ENCODE measurements around the gene SEMA3F.
"Not testable (repeated sequence)": the region's sequence is repeated elsewhere in the genome, so short reads cannot be mapped to it uniquely, and the experiment has no call there.

SEMA3F gene

DNA sequence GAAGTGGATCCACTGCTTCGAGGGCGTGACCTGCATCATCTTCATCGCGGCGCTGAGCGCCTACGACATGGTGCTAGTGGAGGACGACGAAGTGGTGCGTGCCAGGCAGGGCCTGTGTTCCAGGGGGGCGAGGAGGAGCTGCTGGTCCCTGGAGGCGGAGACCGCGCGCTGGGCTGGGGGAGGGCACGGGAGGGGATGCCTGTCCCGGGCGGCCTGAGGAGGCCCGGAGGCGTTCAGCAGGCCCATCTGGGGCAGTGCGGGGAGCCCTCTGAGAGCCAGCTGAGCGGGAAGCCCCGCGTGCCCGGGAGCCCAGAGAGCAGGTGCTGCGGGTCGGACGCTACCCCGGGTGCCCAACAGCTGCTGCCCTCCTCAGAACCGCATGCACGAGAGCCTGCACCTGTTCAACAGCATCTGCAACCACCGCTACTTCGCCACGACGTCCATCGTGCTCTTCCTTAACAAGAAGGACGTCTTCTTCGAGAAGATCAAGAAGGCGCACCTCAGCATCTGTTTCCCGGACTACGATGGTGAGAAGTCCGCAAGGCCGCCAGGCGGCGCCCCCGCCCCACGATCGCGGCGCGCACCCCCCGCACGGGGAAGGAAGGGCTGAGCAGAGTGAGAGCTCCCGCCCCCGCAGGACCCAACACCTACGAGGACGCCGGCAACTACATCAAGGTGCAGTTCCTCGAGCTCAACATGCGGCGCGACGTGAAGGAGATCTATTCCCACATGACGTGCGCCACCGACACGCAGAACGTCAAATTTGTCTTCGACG lies 39.2 kb downstream of the SEMA3F start:
- no peak for FAIRE-seq

DNA sequence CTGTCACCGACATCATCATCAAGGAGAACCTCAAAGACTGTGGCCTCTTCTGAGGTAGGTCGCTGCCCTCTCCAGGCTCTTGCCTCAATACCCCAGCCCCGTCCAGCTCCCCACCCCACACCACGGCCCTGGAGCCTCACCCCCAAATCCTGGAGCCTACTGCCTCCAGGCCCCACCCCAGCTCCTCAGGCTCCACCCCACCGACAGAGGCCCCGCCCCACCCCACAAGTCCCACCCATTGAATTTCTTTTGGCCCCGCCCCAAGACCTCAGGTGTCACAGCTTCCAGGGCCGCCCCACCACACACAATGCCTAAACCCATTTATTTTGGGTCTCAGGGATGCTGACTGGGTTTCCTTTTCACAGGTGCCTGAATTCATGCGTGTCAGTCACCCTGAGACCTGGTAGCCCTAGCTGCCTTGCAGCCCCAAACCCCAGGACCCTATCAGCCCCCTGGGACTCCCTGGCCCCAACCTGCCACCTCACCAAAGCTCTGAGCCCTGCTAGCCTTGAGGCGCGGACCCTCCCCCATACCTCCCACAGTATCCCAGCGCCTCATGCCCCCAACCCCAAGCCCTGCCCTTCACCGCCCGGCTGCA lies 39.9 kb downstream of the SEMA3F start:
- no peak for FAIRE-seq

DNA sequence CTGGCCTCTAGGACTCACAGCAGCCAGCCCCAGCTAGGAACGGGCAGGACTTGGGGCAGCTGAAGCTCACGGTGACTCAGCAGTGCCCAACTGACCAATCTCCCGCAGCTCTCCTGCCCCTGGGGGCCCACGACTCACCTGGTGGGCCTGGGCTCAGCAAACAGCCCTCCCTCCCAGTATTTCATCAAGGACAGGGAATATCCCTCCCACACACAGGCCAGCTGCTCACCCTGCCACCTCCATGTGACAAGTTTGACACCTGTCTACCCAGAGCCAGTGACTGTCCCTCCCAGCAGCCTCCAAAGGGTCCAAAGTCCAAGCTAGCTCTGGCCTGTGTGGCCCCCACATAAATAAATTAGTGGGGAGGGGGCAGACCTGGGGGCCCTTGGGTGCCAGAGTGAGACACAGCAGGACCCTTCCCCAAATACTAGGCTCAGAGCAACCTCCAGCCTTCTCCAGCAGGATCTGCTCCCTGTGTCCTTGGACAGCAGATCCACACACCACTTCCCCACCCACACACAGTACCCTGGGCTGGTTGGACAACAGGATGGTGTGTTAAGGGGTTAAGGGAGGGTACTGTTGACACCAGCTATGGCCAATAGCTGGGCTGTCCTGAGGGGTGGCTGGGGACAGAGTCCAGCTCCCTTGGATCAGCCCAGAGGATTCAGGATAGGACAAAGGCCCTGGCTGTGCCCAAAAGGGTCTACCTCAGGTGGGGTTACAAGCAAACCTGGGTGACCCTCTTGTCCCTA lies 40.6 kb downstream of the SEMA3F start:
- no peak for FAIRE-seq

- FAIRE-seq: no peak
Measured at GRCh38 chr3:50196253-50196801, 41.2 kb downstream of the SEMA3F start.

DNA sequence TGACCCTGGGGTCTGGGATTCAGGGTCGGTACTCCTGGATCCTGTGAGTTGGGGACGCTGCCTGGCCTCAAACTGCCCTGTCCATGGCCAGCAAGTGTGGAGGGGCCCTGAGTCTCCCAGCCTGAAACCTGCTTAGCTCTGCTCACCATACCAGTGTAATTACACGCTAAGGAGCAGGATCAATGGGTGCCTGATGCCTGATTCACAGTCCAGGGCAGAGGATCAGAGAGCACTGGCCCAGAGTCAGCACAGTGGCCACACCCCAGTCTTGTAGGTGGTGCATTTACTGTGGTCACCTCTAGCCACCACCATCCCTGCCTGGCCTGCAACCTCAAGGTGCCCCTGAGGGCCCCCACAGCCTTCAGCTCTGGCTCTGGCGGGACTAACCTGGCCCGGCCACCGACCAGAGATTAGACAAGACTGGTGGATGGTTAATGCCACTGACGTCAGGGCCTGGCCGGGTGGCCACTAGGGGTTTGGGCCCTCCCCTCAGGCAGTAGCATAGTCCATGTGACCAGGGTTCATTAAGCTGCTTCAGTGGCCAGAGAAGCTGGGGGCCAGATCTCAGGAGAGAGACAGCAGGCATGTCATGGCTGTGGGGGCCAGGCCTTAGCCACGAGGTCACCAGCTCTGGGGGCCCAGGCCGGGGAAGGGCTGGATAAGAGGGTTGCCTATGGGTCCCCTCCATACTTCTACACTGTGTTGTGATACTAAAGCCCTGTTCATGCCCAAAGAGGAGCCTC lies 46.6 kb downstream of the SEMA3F start:
- no peak for FAIRE-seq

DNA sequence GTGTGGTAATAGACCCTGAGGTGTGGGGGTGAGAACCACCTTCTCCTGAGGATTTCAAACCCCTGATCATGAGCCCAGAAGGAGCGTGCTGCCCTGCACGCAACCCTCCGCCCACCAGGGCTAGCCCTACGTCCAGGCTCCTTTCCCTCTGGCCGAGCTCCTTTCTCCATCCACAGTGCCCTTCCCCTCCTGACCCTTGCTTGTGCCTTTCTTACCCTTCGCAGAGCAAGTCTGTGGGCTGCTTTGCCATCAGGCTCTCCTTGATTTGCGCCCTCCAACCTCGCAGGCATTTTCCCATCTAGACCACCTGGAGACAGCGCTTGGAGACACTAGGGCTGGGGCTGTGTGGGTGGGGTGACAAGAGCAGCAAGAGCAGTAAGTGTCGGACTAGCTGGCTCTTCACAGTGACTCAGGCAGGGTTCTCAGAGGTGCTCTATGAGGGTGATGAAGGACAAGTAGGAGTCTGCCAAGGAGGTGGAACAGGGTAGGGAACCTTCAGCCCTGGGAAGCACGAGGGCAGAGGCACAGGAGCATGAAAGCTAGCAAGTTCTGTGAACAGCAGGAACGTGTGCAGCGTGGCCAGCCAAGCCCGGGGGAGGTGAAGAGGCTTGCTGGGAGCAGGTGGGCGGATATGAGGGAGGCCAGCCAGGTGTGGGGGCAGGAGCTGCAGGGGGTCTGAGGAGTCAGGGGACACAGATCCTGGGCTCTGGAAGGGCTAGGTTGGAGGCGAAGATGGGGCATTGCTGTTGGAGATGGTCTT lies 47.4 kb downstream of the SEMA3F start:
- no peak for FAIRE-seq

DNA sequence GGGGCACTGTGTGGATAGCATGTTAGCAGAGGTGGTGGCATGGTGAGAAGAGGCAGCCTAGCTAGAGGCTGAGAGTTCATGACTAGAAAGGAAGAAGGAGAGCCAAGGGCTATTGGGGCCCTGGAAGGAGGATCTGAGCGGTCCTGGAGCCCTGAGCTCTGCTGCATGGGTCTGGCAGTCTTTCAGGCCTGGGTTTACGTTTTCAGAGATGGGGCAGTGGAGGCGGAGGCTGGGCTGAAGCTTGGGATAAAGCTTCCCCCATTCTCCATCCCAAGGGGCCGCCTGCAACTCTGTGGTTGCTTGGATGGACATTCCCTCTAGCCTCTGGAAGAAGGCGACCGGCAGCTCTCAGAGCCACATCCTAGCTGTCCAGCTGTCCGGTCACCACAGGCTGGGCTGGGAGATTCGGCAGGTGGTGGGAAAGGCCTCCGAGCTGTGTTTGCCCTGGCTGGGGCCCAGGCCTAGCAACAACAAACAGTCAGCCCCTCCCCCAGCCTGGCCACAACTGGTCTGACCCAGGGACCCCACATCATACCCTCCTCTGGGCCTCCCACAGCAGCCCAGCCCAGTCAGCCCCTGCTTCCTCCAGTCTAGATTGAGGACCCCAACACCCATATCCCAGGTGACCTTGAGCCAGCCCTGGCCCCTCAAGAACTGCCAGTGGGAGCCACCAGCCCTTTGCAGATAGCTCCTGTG lies 48.1 kb downstream of the SEMA3F start:
- no peak for FAIRE-seq

- FAIRE-seq: no peak
Measured at GRCh38 chr3:50203809-50204803, 49.0 kb downstream of the SEMA3F start.

- FAIRE-seq: no peak
Measured at GRCh38 chr3:50204804-50205412, 49.8 kb downstream of the SEMA3F start, which contains the start of gene SLC38A3. Gene SLC38A3 (plus strand): TSS chr3:50205271. CDS start chr3:50214200, 8,929 bp downstream.

DNA sequence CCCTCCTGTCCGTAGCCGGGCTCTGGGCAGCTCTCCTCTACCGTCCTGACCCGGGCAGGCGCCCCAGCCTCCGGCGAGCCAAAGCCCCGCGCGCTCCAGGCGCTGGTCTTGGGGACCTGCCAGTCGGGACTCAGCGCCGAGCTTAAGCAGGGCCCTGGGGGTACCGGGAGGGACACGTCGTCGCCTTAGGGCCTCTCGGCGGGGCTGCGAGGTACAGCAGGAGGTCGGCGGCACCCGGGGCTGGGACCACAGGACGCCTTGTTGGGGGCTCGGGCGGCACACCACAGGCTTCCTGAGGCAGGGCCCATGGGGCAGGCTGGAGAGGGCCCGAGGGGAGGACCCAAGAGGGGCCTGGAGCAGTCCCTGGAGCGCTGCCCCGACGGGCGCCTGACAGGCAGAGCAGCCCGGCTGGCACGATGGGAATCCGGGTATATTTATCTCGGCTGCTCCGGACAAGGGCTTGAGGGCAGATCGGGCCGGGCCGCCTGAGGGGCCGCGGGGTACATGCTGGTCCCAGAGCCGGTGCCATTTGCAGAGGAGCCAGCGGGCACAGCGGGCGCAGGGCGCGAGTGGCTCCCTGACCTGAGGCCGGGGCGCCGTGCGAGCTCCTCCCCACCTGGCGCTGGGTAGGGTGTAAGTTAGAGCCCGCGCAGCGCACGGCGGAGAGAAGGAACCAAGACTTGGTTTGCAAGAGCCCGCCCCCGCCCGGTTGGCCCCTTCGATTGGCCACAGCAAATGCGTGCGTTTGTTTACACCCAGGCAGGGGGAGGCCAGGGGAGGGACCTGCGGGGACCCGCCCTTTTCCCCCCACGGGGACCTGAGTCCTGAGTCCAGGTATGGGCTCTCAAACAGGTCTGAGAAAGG lies 50.5 kb downstream of the SEMA3F start:
- FAIRE-seq: no peak

GRCh38 chr3:50207359-50208042 lies 52.4 kb downstream of the SEMA3F start:
- no peak for FAIRE-seq

GRCh38 chr3:50208677-50209344 lies 53.7 kb downstream of the SEMA3F start:
- no peak for FAIRE-seq

DNA sequence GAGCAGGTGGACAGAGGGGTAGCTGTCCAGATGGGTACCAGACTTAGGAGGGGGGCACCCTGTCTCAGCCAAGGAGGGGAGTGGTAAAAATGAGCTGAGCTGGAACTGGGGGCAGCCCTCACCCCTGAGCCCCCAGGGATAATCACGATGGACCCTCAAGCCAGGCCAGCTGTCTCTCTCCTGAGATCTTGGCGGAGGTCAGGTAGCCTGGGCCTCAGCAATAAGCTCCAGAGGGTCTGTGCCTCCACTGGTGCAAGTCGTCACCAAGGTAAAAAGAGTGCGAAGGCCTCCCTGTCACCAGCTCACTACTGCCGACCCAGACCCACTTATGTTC lies 55.0 kb downstream of the SEMA3F start:
- FAIRE-seq: no peak

- no peak for FAIRE-seq
Measured at GRCh38 chr3:50210510-50211367, 55.6 kb downstream of the SEMA3F start.

- not testable (repeated sequence) for FAIRE-seq
Measured at GRCh38 chr3:50211368-50211717, 56.2 kb downstream of the SEMA3F start.

GRCh38 chr3:50211930-50212329 lies 56.8 kb downstream of the SEMA3F start:
- FAIRE-seq: no peak

DNA sequence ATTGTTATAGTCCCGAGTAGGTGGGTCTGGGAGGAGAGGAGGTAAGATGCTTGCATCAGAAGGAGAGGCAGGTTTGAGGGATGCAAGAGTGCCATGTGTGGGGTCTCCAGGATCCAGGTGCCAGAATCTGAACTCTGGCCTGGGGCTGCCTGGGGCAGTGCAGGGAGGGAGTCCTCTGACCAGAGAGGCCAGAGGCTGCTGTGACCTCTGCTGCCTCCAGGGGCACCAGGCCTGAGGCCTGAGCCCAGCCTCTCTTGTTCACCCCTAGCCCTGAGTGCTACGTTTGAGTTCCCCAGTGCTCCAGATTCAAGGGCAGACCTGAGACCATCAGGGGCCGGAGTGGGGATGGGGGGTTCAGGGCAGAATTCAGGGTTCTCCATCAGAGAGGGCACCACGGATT lies 57.4 kb downstream of the SEMA3F start:
- FAIRE-seq: no peak

Measured in A204.1 (cell line).